ENCODE results near the gene RMRP.
"Not testable (repeated sequence)": the region's sequence is repeated elsewhere in the genome, so short reads cannot be mapped to it uniquely, and the experiment has no call there.

RMRP gene

DNA sequence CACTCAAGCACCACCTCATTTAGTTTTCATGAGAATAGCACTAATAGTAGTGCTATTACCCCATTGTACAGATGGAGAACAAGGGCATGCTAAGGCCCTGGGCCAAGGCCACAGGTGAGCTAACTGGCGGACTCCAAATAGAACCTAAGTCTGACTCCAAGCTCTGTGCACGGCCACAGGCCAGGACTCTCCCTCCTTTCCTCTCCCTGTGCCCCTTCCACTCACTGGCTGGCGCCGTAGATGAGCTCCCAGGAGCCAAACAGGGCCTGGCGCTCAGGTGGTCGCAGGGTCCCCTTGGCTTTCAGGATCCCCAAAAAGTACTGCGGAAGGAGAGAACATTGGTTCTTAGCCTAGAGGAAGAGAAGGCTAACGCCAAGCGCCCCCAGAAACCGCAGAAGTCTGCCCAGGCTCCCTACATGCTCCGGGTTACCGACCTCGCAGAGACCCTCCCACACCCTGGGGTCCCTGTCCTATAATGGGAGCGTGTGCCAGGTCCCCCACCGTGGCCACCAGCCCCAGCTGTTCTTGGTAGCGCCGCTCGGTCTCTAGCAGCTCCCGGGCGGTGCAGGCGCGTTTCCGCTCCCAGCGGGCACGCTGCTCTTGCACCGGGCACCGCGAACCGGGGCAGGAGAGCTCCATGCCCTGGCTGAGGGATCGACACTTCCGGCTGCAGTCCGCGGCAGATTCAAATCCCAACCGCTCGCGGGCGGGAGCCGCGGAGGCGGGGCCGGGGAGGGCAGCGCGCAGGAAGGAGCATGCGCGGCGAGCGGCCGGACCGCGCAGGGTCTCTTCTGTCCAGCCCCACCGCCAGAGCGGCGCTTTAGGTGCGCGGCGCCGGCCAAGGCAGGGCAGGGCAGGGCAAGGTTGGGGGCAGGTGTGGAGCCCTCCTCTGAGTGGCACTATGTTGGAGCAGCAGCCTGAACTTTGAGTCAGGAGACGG is 7.0 kb upstream of the RMRP start, which contains the start of gene ARHGEF39:
Gene ARHGEF39, minus strand, starts transcription at position 665 of the 940 bp plus-strand sequence. Its CDS starts 26 bp downstream, at position 639.
- peak; percentile 54 to 61 for DNase-seq

- no peak for DNase-seq
Observed at GRCh38 chr9:35662437-35662836, 4.6 kb upstream of the RMRP start.

- DNase-seq = no peak
Observed at GRCh38 chr9:35661756-35662350, 4.0 kb upstream of the RMRP start.

- no peak for DNase-seq
Observed at GRCh38 chr9:35660966-35661415, 3.2 kb upstream of the RMRP start.

DNA sequence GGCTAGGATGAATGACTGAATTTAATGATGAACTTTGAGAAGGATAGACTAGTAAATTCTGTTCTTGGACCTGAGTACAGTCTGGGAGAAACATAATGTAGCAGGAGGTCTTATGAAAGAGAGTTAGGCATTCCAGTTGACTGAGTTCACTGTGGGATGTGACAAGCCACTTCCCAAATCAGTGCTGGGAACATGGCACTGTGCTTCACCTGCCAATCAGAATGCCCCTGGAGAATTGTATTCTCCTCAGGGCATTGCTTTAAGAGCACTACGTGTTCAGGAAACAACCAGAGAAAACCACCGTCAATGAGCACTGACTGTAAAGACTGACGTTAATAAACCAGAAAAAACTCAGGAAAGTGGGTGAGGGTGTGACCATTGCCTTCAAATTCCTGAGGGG is 1.5 kb upstream of the RMRP start:
- no peak for DNase-seq

- DNase-seq = no peak
Observed at GRCh38 chr9:35658968-35659220, 1.1 kb upstream of the RMRP start.

DNA sequence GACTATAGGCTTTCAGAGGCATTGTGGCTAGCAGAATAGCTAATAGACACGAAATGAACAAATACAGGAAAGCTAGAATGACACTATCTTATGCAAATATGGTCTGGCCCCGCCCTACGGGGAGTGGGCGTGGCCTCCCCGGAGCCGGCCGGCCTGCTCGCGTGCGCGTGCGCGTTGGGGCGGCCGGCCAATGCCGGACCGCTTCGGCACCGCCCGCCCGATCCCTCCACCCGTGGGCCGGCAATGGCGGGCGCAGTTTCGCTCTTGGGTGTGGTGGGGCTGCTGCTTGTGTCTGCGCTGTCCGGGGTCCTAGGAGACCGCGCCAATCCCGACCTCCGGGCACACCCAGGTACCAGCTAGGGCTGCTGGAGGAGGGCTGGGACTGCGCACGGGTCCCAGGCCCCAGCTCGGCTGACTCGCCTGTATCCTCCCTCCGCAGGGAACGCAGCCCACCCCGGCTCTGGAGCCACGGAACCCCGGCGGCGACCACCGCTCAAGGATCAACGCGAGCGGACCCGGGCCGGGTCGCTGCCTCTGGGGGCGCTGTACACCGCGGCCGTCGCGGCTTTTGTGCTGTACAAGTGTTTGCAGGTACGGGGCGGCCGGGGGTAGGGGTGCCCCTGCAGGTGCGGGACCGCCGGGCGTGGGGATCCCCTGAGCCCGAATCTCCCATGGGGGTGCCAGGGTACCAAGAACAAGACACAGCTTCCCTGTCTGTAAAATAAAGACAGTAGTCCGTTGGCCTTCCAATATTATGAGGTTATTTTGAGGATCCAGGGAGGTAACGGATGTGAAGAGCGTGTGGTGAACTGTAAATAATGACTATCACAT is 533 bp upstream of the RMRP start, which contains the start of gene CCDC107:
Gene CCDC107, plus strand, starts transcription at position 156 of the 831 bp plus-strand sequence. Its CDS starts 88 bp downstream, at position 244.
- peak; percentile 75 to 82 for DNase-seq

DNA sequence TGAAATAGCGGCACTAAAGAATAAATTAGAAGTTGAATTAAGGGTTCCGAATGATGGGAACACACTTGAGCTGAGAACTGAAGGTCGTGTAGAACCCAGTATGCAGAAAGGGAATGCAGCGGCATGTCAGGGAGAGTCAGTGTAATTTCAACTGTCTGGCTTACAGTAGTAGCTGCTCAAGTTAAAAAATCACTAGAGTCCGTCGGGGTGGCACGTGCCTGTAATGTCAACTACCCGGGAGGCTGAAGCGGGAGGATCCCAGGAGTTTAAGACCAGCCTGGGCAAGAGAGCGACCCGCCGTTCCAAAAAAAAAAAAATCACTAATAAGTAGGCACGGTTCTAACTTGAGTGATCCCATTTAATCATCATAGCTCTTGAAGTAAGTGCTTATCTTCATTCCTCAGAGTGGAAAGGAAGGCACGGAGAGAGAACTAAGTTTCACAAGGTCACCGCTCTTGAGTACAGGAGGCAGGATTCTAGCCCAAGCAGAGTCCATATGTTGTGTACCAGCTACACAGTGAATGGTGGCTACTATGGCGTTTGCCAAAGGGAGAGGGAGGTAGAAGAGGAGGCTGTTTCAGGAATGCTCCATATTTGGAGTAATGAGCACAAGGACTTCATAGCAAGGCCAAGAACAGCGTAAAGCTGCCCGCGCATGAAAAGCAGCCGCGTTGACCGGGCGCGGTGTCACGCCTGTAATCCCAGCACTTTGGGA is 831 bp downstream of the RMRP start:
- DNase-seq = no peak

GRCh38 chr9:35656348-35656747 is 1.5 kb downstream of the RMRP start:
- DNase-seq = no peak

- no peak for DNase-seq
Observed at GRCh38 chr9:35653611-35654010, 4.2 kb downstream of the RMRP start.

- no peak for DNase-seq
Observed at GRCh38 chr9:35652829-35653209, 5.0 kb downstream of the RMRP start.

DNA sequence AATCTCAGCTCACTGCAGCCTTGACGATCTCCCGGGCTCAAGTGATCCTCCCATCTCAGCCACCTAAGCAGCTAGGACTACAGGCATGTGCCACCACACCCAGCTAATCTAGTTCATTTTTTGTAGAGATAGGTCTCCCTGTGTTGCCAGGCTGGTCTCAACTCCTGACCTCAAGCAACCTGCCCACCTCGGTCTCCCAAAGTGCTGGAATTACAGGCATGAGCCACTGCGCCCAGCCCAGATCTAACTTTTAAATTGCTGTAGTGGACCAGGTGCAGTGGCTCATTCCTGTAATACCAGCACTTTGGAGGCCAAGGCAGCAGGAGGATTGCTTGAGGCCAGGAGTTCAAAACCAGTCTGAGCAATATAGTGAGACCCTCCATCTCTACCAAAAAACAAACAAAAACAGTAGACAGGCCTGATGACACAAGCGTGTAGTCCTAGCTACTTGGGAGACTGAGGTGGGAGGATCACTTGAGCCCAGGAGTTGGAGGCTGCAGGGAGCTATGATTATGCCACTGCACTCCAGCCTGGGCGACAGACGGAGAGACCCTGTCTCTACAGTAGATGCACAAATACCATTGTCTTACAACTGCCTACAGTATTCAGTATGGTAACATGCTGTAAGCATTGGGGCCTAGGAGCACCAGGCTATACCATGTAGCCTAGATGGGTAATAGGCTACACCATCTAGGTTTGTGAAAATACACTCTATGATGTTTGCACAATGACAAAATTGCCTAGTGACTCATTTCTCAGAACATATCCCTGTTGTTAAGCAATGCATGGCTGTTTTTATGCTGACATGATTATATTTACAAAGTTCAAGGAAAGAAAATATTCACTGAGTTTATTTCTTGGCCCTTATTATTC is 5.6 kb downstream of the RMRP start:
- DNase-seq = no peak

DNA sequence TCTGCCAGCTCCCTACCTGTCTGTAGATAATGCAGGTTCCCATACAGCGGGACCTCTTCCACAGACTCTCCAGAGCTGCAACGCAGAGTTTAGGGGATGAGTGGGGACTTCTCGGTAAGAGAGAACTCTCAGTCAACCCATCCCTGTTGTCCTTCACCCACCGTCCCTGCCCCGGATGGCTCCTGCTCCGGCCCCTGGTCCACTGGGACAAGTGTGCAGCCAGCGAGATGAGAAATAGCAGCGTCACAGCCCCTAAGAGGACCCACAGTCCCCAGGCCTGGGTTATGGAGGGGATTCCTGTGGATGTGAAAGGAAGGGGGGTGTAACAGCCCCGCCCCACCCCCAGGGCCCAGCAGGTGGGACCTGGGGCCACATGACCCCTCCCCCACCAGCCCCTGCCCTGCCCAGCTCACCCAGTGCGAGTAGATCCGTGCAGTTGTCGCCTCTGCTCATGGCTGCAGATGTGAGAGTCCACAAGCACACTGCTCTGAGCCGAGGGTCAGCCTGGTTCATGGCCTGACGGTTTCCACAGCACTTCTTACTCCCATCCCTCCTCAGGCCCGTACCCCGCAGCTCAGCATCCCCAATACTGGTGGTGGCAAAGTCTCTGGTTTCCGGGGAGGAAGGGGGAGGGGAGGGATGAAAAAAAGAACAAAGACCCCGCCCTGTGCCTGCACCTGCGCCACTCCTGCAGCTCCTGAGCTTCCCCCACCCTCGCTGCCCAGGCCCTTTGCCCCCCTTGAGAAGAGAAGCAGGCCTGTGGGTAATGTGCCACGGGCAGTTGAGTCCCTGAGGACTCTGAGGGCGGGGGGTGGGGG is 7.3 kb downstream of the RMRP start, which contains the start of gene SIT1:
Gene SIT1, minus strand, starts transcription at position 591 of the 818 bp plus-strand sequence. Its CDS starts 78 bp downstream, at position 513.
- DNase-seq = peak in 1 of 2 experiments; percentile 20

DNA sequence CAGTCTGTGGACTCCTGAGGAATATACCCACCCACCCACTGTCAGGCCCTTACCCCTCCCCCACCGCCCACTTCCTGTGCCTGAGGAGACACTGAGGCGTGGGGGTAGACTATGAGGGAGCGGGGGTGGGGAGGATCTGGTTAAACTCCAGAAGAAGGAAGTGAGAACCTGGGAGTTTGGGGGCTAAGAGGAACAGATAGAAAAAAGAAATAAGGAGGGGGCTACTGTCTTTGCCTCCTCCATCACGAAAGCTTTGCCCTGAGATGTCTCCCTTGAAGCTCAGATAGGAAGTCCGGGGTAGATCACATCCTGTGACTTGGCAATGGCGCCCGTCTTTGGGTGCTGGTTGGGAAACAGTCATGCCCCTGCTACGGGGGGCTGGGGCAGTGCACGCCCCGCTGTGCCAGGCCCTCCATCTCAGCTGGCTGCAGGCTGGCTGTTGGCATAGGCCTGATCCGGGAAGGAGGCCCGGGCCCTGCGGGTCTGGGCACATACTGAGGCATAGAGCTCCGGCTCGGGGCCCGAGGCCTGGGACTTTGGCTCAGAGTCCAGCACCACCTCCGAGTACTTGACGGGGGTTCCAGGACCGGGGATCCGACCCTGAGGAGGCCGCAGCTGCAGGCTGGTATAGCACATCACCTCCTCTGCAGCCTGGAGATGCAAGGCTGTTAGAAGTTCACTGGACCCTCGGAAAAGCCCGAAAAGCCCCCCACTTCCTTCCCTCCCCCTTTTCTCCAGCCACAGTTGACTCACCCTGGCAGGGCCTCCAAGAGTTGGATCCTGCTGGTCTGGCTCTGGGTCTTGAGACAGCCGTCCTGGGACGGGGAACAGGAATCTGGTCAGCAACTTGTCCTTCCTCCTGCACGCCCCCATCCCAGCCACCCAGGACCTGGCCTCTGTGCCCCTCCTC is 8.1 kb downstream of the RMRP start:
- peak; percentile 44 for DNase-seq

DNA sequence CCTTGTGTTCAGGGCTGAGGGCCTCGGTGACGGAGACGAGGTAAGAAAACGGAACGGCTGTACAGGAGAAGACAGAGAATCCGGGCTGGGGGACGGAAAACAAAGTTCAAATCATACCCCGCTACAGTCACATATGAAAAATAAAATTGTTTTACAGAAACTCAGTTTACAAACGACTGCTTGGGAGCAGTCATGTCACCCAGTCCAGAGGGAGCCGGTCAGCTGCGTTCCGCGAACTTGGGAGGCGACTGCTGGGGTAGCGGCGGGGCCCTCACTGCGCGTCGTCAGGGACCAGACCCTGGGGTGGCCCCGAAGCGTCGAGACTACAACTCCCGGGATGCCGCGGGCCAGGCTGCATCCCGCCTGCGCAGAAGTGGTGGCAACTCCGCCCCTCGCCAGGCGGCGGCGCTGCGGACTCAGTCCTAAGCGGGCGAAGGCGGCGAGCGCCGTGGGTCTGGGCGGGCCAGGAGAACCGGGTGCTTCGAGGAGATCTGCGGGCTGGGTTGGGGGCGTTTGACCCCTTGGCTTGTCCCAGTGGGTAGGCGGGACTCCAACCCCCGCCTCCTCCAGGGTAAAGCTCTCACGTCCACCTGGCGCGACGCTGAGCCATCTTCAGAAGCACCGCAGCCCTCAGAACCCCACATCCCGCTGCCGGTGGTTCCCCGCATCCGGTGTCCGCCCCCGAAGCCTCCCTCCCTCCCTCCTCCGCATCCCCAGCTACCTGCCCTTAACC is 11.1 kb downstream of the RMRP start:
- DNase-seq = peak; percentile 87 to 91

- DNase-seq = no peak
Observed at GRCh38 chr9:35646153-35646532, 11.7 kb downstream of the RMRP start.

GRCh38 chr9:35645736-35646135 is 12.1 kb downstream of the RMRP start:
- not testable (repeated sequence) for DNase-seq

- DNase-seq = no peak
Observed at GRCh38 chr9:35643046-35643445, 14.8 kb downstream of the RMRP start.

DNA sequence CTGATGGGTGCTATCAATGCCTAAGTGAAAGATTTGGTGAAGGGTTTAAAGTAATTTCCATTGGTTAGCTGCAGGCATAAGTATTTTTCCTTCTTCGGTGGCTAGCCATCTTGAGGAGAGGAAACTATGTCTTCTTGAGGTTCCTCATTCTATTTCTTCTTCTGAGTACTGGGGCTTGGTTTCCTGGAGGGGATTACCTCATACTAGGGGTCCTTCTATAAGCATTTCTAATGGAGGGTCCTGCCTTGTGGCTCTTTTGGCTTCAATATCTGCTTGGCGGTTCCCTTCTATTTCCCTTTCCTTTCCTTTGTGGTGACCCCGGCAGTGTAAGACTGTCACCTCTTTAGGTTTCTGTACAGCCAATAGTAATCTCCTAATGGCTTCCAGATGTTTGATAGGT is 16.3 kb downstream of the RMRP start:
- not testable (repeated sequence) for DNase-seq
